Measurements from ENCODE around the gene IGF2R.

IGF2R gene

GRCh38 chr6:159931846-159932245 lies 37.0 kb upstream of the IGF2R start:
- CTCF ChIA-PET = no interaction called here
- H3K27ac ChIP-seq = no peak overlapping the region
- no peak for DNase-seq (ENCODE audit: low spot score)
- POLR2A ChIA-PET (ENCODE audit: low non-redundant PET) = no interaction called here
- TF ChIP-seq, protein P1, sequence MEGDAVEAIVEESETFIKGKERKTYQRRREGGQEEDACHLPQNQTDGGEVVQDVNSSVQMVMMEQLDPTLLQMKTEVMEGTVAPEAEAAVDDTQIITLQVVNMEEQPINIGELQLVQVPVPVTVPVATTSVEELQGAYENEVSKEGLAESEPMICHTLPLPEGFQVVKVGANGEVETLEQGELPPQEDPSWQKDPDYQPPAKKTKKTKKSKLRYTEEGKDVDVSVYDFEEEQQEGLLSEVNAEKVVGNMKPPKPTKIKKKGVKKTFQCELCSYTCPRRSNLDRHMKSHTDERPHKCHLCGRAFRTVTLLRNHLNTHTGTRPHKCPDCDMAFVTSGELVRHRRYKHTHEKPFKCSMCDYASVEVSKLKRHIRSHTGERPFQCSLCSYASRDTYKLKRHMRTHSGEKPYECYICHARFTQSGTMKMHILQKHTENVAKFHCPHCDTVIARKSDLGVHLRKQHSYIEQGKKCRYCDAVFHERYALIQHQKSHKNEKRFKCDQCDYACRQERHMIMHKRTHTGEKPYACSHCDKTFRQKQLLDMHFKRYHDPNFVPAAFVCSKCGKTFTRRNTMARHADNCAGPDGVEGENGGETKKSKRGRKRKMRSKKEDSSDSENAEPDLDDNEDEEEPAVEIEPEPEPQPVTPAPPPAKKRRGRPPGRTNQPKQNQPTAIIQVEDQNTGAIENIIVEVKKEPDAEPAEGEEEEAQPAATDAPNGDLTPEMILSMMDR (conservative IDR thresholded peaks at IDR 0.05; ENCODE audit: low read depth) = no peak

GRCh38 chr6:159933077-159933476 lies 35.8 kb upstream of the IGF2R start:
- POLR2A ChIA-PET (ENCODE audit: low non-redundant PET) = no interaction called here
- CTCF ChIA-PET = interaction anchor here (0.7 kb wide), 1 partner anchor 279 kb away, joined by 3 read pairs; no protein-coding TSS in a partner anchor
- H3K27ac ChIP-seq = no peak overlapping the region
- TF ChIP-seq, protein P1 (conservative IDR thresholded peaks at IDR 0.05; ENCODE audit: low read depth) = no peak
- DNase-seq (ENCODE audit: low spot score) = no peak

DNA sequence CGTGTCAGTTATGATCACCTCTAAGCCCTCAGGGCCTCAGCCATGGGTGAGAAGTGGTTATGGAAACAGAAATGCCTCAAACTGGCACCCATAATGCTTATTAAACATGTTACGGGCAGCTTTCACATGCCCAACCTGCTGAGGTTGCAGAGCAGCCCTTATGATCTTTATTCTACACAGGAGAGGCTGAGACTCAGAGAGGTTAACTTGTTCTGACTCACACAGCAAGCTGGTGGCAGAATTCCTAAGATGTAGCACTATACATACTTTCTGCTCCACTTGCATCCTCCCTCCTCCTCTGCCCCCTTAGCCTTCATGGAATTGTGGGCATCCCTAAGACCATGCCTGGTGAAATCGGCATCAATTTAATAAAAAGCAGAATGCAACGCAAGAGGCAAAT lies 34.7 kb upstream of the IGF2R start:
- CTCF ChIA-PET = no interaction called here
- POLR2A ChIA-PET (ENCODE audit: low non-redundant PET) = no interaction called here

DNA sequence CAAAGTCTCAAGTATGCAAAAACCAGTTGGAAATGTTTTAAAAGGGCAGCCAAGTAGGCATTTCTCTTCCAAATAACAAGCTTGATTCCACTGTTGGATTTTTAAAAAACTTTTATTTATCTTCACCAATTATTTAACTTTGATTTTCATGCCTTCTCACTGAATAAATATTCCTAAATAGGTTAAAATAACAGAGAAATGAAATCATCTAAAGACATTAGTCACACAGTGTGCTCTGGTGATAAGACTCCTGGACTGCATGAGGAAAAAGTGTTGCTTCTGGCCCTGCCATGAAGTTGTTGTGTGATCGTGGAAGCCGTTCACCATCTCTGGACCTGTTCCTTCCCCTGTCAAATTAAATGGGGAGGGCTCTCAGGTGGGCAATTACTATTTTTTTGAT lies 33.8 kb upstream of the IGF2R start:
- H3K27ac ChIP-seq = no peak overlapping the region
- DNase-seq (ENCODE audit: low spot score) = no peak
- ChIA-PET POLR2A (ENCODE audit: low non-redundant PET) (no interaction called here), CTCF (interaction anchor here (0.7 kb wide), 1 partner anchor 19 kb away, joined by 3 read pairs; no protein-coding TSS in a partner anchor)
- TF ChIP-seq, protein P1 (conservative IDR thresholded peaks at IDR 0.05; ENCODE audit: low read depth) = no peak

More for the DNA sequence above, 34.7 kb upstream of the IGF2R start:
- DNase-seq (ENCODE audit: low spot score) = no peak
- no peak overlapping the region for H3K27ac ChIP-seq
- TF ChIP-seq, protein P1 (conservative IDR thresholded peaks at IDR 0.05; ENCODE audit: low read depth) = no peak

DNA sequence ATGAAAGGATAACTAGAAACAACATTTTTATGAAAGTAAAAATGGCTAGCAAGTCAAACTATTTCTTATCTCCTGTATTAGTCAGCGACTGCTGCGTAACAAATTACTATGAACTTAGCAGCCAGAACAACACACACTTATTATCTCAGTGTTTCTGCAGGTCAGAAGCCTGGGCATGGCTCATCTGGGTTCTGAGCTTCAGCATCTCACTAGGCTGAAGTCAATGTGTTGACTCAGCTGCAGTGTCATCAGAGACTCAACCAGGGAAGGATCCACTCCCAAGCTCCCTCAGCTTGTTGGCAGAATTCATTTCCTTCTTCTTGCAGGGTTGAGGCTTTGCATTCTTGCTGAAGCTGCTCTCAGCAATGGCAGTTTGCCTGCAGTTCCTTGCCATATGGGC lies 33.2 kb upstream of the IGF2R start:
- ChIA-PET POLR2A (ENCODE audit: low non-redundant PET) (no interaction called here), CTCF (interaction anchor here (0.7 kb wide), 1 partner anchor 20 kb away, joined by 3 read pairs; no protein-coding TSS in a partner anchor)
- no peak overlapping the region for H3K27ac ChIP-seq
- TF ChIP-seq, protein P1 (conservative IDR thresholded peaks at IDR 0.05; ENCODE audit: low read depth) = no peak
- DNase-seq (ENCODE audit: low spot score) = no peak

DNA sequence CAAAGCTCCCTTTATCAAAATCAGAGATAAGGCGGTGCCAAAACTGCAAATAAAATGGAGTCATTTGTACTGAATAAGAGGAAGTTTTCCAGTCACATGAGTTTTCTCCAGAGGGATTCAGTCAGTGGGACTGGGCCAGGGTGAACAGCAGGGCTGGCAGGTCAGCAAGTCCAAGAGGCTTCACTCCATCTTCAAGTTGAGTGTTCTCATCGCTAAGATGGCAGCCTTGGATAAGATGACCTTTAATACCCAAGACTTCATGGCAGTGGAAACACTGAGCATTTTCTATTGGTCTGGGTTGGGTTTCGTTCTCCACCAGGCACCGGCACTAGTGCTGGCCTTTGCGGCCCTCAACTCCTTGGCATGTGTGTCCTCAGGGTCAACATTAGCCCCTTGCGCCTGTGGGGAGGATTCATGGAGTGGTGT lies 29.3 kb upstream of the IGF2R start:
- no peak overlapping the region for H3K27ac ChIP-seq
- ChIA-PET CTCF (interaction anchor here (1.5 kb wide), 1 partner anchor 76 kb away, joined by 7 read pairs; no protein-coding TSS in a partner anchor), POLR2A (ENCODE audit: low non-redundant PET) (no interaction called here)
- DNase-seq (ENCODE audit: low spot score) = no peak
- TF ChIP-seq, protein P1 (conservative IDR thresholded peaks at IDR 0.05; ENCODE audit: low read depth) = no peak
